Chondrocyte (in vitro differentiated cells): Measurements from ENCODE around the gene EPN1. TPM values are rescaled to one million over a fixed set of nuclear protein-coding genes. Genes with fewer than 3 reads are reported as not detected.

Experiments
- DNase-seq: peaks from one replicate; pipeline ENCODE4 v3.0.0; 2021; ENCODE audit warnings: mixed read lengths, low spot score
- H3K27ac Mint-ChIP-seq: one replicate; pipeline ENCODE4 v1.8.0; 2021; ENCODE audit warnings: mild to moderate bottlenecking, moderate library complexity, mixed read lengths; ENCODE audit not compliant: unreplicated experiment
- H3K27me3 Mint-ChIP-seq: 2 replicates; pipeline ENCODE4 v1.8.0; 2021; ENCODE audit warnings: low read depth, mixed read lengths
- H3K36me3 Mint-ChIP-seq: 2 replicates; pipeline ENCODE4 v1.8.0; 2021; ENCODE audit warnings: low read depth, mixed read lengths
- H3K4me1 Mint-ChIP-seq: 2 replicates; pipeline ENCODE4 v1.8.0; 2021; ENCODE audit warnings: low read depth, mild to moderate bottlenecking, mixed read lengths
- H3K4me3 Mint-ChIP-seq: one replicate; pipeline ENCODE4 v1.8.0; 2021; ENCODE audit warnings: mild to moderate bottlenecking, moderate library complexity, mixed read lengths; ENCODE audit not compliant: unreplicated experiment
- H3K9me3 Mint-ChIP-seq: 2 replicates; pipeline ENCODE4 v1.8.0; 2021; ENCODE audit warnings: low read depth, mixed read lengths
- total RNA-seq: library from RNA; stranded (reverse); gene quantifications from 3 replicates; pipeline ENCODE4 v1.2.1, GENCODE V29; 2021
- TF ChIP-seq, protein P1 (sequence below): fragments of 200-600 bp; sonication (generic); IDR thresholded peaks from 2 replicates; pipeline ENCODE4 v1.5.0; 2021; ENCODE audit warnings: antibody characterized with exemption, mild to moderate bottlenecking, moderate library complexity

Gene EPN1
- total RNA-seq, 1 donor from 2014 or later, result 124 TPM

GRCh38 chr19:55686311-55687050, 11.5 kb downstream of the EPN1 start:
- no peaks in the 10 kb centered on the region for H3K27me3 Mint-ChIP-seq
- H3K27ac Mint-ChIP-seq, result peak overlapping the region; percentile 32
- H3K4me1 Mint-ChIP-seq, result peaks cover 6% of the 10 kb centered on the region
- TF ChIP-seq, protein P1, sequence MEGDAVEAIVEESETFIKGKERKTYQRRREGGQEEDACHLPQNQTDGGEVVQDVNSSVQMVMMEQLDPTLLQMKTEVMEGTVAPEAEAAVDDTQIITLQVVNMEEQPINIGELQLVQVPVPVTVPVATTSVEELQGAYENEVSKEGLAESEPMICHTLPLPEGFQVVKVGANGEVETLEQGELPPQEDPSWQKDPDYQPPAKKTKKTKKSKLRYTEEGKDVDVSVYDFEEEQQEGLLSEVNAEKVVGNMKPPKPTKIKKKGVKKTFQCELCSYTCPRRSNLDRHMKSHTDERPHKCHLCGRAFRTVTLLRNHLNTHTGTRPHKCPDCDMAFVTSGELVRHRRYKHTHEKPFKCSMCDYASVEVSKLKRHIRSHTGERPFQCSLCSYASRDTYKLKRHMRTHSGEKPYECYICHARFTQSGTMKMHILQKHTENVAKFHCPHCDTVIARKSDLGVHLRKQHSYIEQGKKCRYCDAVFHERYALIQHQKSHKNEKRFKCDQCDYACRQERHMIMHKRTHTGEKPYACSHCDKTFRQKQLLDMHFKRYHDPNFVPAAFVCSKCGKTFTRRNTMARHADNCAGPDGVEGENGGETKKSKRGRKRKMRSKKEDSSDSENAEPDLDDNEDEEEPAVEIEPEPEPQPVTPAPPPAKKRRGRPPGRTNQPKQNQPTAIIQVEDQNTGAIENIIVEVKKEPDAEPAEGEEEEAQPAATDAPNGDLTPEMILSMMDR, result no peak
- no peak overlapping the region for H3K4me3 Mint-ChIP-seq
- peaks cover 7% of the 10 kb centered on the region for H3K36me3 Mint-ChIP-seq
- DNase-seq, result peak; percentile 59
- no peaks in the 10 kb centered on the region for H3K9me3 Mint-ChIP-seq

GRCh38 chr19:55687281-55688201, 12.5 kb downstream of the EPN1 start:
- Mint-ChIP-seq H3K27ac (no peak overlapping the region), H3K4me3 (no peak overlapping the region), H3K36me3 (peaks cover 7% of the 10 kb centered on the region), H3K27me3 (no peaks in the 10 kb centered on the region), H3K4me1 (peaks cover 6% of the 10 kb centered on the region), H3K9me3 (no peaks in the 10 kb centered on the region)
- peak; percentile 88 for DNase-seq
- TF ChIP-seq, protein P1, result no peak

GRCh38 chr19:55688422-55689218, 13.6 kb downstream of the EPN1 start:
- Mint-ChIP-seq H3K4me3 (no peak overlapping the region), H3K9me3 (no peaks in the 10 kb centered on the region), H3K4me1 (peaks cover 6% of the 10 kb centered on the region), H3K27ac (no peak overlapping the region), H3K36me3 (peaks cover 12% of the 10 kb centered on the region), H3K27me3 (no peaks in the 10 kb centered on the region)
- TF ChIP-seq, protein P1, result no peak
- DNase-seq, result peak; percentile 88

- DNase-seq, result peak; percentile 91
- TF ChIP-seq, protein P1, result no peak
- Mint-ChIP-seq H3K27me3 (no peaks in the 10 kb centered on the region), H3K27ac (no peak overlapping the region), H3K36me3 (peaks cover 15% of the 10 kb centered on the region), H3K4me3 (no peak overlapping the region), H3K9me3 (no peaks in the 10 kb centered on the region), H3K4me1 (peaks cover 6% of the 10 kb centered on the region)
These were observed 14.5 kb downstream of the EPN1 start for GRCh38 chr19:55689411-55690108.
